ENCODE results near the gene NRP2. TPM values are rescaled to one million over a fixed set of nuclear protein-coding genes. Genes with fewer than 3 reads are reported as not detected.

NRP2 gene
- total and polyA plus RNA-seq, 2 of the 13 experiments (the other 11 are each of a cell fraction or from before 2014, with no cell fraction given), result 0.65 to 1.4 TPM

DNA sequence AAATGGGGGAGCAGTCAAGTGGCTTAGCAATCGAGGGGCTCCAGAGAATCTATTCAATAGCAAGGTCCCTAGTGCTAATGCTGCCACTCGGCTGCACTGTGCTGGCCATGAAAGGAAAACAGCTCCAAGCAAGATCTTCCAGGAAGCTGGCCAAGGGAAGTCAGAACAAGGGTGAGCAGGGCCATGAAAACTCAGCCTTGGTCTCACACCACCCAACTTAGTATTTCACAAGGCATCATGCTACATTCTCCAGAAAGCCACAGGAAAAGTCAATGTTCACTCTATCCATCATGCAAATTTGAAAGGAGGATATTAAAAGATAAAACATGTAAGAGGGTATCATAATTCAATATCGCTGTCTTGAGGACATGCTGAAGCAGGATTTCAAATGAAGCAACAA is 35.7 kb downstream of the NRP2 start:
- in situ Hi-C loops (cut with HindIII; ENCODE audit: extremely low pct_ligation_motif_present, low pct_unique_long_range_greater_than_20kb), result no loop called here
- DNase-seq (ENCODE audit: low spot score) (no peak), ATAC-seq (no peak), FAIRE-seq (no peak)
- H3K27ac ChIP-seq (ENCODE audit: extremely low read length, insufficient read depth, low read length), result no peak overlapping the region
- no peak overlapping the region for H3K9ac ChIP-seq (ENCODE audit: insufficient read depth, low read depth, low read length)
- ChIA-PET CTCF (ENCODE audit: low intra/inter-chr PET ratio, low total read pairs) (no interaction called here), POLR2A (interaction anchor here (1.3 kb wide), 1 partner anchor 14 kb away, joined by 4 read pairs; no protein-coding TSS in a partner anchor)
- BruUV-seq (replicated peaks), result no TSS peak
- intact Hi-C loops (cut with micrococcal nuclease; ENCODE audit: unreplicated experiment), result no loop called here
- H3K4me3 ChIP-seq (replicated peaks in 1 of 3; ENCODE audit: insufficient read depth in 1 of 3, low read depth in 2 of 3, low read length in 3 of 3), result no peak overlapping the region
- no peak overlapping the region for H3K4me2 ChIP-seq (ENCODE audit: low read depth, low read length)
- TF ChIP-seq PHF8 (CRISPR knock-in tag; IDR thresholded peaks at IDR 0.05) (0 out of 2 replicates have a peak, but pooled peaks have one; percentile 5), ATRX (CRISPR knock-in tag; IDR thresholded peaks at IDR 0.05; ENCODE audit: borderline replicate concordance) (no peak)
- WGBS (ENCODE audit: low lambda C conversion rate), result 75% methylated on average over 3 of the region's 3 CpGs
- H3K9me3 ChIP-seq (ENCODE audit: low read length), result no peaks in the 10 kb centered on the region
- H3K79me2 ChIP-seq (ENCODE audit: insufficient read depth, low read length), result no peaks in the 10 kb centered on the region
- no peaks in the 10 kb centered on the region for H3K36me3 ChIP-seq (replicated peaks in 1 of 2; ENCODE audit: control insufficient read depth in 1 of 2, insufficient read depth in 2 of 2, low read length in 2 of 2)
- H3K27me3 ChIP-seq (ENCODE audit: control insufficient read depth in 1 of 2, insufficient read depth in 2 of 2, low read length in 2 of 2), result 0 out of 5 replicates have a peak, but pooled peaks cover 0 to 3% of the 10 kb centered on the region in 2 experiments
- peaks cover 22% of the 10 kb centered on the region for H3K4me1 ChIP-seq (ENCODE audit: insufficient read depth, low read length)
- no peaks in the 10 kb centered on the region for H4K20me1 ChIP-seq (ENCODE audit: insufficient read depth, low read length)
- H2AFZ ChIP-seq (ENCODE audit: low read length), result no peak overlapping the region

GRCh38 chr2:205719847-205720246 is 37.5 kb downstream of the NRP2 start:
- 88% methylated on average over 4 of the region's 4 CpGs for WGBS (ENCODE audit: low lambda C conversion rate)
- no TSS peak for BruUV-seq (replicated peaks)
- CTCF ChIA-PET (ENCODE audit: low intra/inter-chr PET ratio, low total read pairs), result no interaction called here

More at GRCh38 chr2:205719847-205720246, 37.5 kb downstream of the NRP2 start:
- H3K9me3 ChIP-seq (ENCODE audit: low read length), result no peaks in the 10 kb centered on the region
- no peak overlapping the region for H3K27ac ChIP-seq (ENCODE audit: extremely low read length, insufficient read depth, low read length)
- no peak for TF ChIP-seq MBD4 (IDR thresholded peaks at IDR 0.05; ENCODE audit: borderline replicate concordance, low read length)
- TF ChIP-seq IKZF4 (CRISPR knock-in tag; IDR thresholded peaks at IDR 0.05; ENCODE audit: borderline replicate concordance, low read depth, not compliant biosample characterization), result no peak
- no peak for TF ChIP-seq KLF13 (CRISPR knock-in tag; IDR thresholded peaks at IDR 0.05)
- TF ChIP-seq, protein P1, sequence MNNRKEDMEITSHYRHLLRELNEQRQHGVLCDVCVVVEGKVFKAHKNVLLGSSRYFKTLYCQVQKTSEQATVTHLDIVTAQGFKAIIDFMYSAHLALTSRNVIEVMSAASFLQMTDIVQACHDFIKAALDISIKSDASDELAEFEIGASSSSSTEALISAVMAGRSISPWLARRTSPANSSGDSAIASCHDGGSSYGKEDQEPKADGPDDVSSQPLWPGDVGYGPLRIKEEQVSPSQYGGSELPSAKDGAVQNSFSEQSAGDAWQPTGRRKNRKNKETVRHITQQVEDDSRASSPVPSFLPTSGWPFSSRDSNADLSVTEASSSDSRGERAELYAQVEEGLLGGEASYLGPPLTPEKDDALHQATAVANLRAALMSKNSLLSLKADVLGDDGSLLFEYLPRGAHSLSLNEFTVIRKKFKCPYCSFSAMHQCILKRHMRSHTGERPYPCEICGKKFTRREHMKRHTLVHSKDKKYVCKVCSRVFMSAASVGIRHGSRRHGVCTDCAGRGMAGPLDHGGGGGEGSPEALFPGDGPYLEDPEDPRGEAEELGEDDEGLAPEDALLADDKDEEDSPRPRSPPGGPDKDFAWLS (CRISPR knock-in tag; IDR thresholded peaks at IDR 0.05; ENCODE audit: borderline replicate concordance), result no peak
- no peak for TF ChIP-seq ZNF160 (CRISPR knock-in tag; IDR thresholded peaks at IDR 0.05)
- TF ChIP-seq, protein P2, sequence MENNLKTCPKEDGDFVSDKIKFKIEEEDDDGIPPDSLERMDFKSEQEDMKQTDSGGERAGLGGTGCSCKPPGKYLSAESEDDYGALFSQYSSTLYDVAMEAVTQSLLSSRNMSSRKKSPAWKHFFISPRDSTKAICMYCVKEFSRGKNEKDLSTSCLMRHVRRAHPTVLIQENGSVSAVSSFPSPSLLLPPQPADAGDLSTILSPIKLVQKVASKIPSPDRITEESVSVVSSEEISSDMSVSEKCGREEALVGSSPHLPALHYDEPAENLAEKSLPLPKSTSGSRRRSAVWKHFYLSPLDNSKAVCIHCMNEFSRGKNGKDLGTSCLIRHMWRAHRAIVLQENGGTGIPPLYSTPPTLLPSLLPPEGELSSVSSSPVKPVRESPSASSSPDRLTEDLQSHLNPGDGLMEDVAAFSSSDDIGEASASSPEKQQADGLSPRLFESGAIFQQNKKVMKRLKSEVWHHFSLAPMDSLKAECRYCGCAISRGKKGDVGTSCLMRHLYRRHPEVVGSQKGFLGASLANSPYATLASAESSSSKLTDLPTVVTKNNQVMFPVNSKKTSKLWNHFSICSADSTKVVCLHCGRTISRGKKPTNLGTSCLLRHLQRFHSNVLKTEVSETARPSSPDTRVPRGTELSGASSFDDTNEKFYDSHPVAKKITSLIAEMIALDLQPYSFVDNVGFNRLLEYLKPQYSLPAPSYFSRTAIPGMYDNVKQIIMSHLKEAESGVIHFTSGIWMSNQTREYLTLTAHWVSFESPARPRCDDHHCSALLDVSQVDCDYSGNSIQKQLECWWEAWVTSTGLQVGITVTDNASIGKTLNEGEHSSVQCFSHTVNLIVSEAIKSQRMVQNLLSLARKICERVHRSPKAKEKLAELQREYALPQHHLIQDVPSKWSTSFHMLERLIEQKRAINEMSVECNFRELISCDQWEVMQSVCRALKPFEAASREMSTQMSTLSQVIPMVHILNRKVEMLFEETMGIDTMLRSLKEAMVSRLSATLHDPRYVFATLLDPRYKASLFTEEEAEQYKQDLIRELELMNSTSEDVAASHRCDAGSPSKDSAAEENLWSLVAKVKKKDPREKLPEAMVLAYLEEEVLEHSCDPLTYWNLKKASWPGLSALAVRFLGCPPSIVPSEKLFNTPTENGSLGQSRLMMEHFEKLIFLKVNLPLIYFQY (CRISPR knock-in tag; IDR thresholded peaks at IDR 0.05; ENCODE audit: borderline replicate concordance), result no peak
- no peak for TF ChIP-seq NR2F2 (IDR thresholded peaks at IDR 0.05; ENCODE audit: borderline replicate concordance, low read depth)
- no peak for TF ChIP-seq ZNF335 (CRISPR knock-in tag; IDR thresholded peaks at IDR 0.05)
- TF ChIP-seq ZNF672 (CRISPR knock-in tag; IDR thresholded peaks at IDR 0.05), result no peak
- H3K27me3 ChIP-seq (ENCODE audit: control insufficient read depth in 1 of 2, insufficient read depth in 2 of 2, low read length in 2 of 2), result no peaks in the 10 kb centered on the region
- H3K4me3 ChIP-seq (replicated peaks in 1 of 3; ENCODE audit: insufficient read depth in 1 of 3, low read depth in 2 of 3, low read length in 3 of 3), result no peak overlapping the region
- POLR2A ChIA-PET, result no interaction called here
- H3K9ac ChIP-seq (ENCODE audit: insufficient read depth, low read depth, low read length), result no peak overlapping the region
- no peak overlapping the region for H3K4me2 ChIP-seq (ENCODE audit: low read depth, low read length)
- H2AFZ ChIP-seq (ENCODE audit: low read length), result no peak overlapping the region
- H4K20me1 ChIP-seq (ENCODE audit: insufficient read depth, low read length), result no peaks in the 10 kb centered on the region
- ATAC-seq, result no peak
- no peaks in the 10 kb centered on the region for H3K79me2 ChIP-seq (ENCODE audit: insufficient read depth, low read length)
- intact Hi-C loops (cut with micrococcal nuclease; ENCODE audit: unreplicated experiment), result no loop called here
- H3K4me1 ChIP-seq (ENCODE audit: insufficient read depth, low read length), result peaks cover 22% of the 10 kb centered on the region
- FAIRE-seq, result no peak
- in situ Hi-C loops (cut with HindIII; ENCODE audit: extremely low pct_ligation_motif_present, low pct_unique_long_range_greater_than_20kb), result no loop called here
- no peak for DNase-seq (ENCODE audit: low spot score)
- no peaks in the 10 kb centered on the region for H3K36me3 ChIP-seq (replicated peaks in 1 of 2; ENCODE audit: control insufficient read depth in 1 of 2, insufficient read depth in 2 of 2, low read length in 2 of 2)
